GF-D8 (cell line): ENCODE data around the gene MTARC2.

ENCODE experiments used
- DNase-seq: peaks from one replicate; lab custom pipeline; 2025; lab: John Stamatoyannopoulos, UW

MTARC2 gene

GRCh38 chr1:220828179-220828490 is 80.0 kb downstream of the MTARC2 start:
- no peak for DNase-seq

GRCh38 chr1:220828950-220829586 is 80.9 kb downstream of the MTARC2 start:
- DNase-seq, result no peak

- no peak for DNase-seq
Observed at GRCh38 chr1:220833436-220833835, 85.3 kb downstream of the MTARC2 start.
